HL-60 (cell line): ENCODE results near the gene RSPH6A.

Experiments used
- CTCF ChIP-seq: IDR thresholded peaks from one replicate; pipeline ENCODE4 v1.5.1; 2011; ENCODE audit warnings: low read length, control low read depth, inconsistent platforms; ENCODE audit not compliant: insufficient read depth
- GABPA ChIP-seq: IDR thresholded peaks from 2 replicates; pipeline ENCODE4 v1.6.1; 2012; ENCODE audit warnings: low read depth
- POLR2AphosphoS5 ChIP-seq: IDR thresholded peaks from 2 replicates; pipeline ENCODE4 v1.6.1; 2012; ENCODE audit warnings: low read depth
- REST ChIP-seq: IDR thresholded peaks from 2 replicates; pipeline ENCODE4 v1.6.1; 2012; ENCODE audit warnings: low read depth; ENCODE audit not compliant: insufficient replicate concordance
- SPI1 ChIP-seq: IDR thresholded peaks from 2 replicates; pipeline ENCODE4 v1.6.1; 2012; ENCODE audit warnings: low read depth, mild to moderate bottlenecking, borderline replicate concordance

- TF ChIP-seq CTCF (no peak), REST (no peak), POLR2AphosphoS5 (no peak), GABPA (no peak), SPI1 (no peak)
Observed at GRCh38 chr19:45747513-45747912, 67.6 kb downstream of the RSPH6A start.
